Kidney glomerular epithelial cell (primary cell): Measurements from ENCODE around the gene CTIF.
"Not testable (repeated sequence)": the region's sequence is repeated elsewhere in the genome, so short reads cannot be mapped to it uniquely, and the experiment has no call there.

Experiments
- DNase-seq: peaks from one replicate; lab custom pipeline; 2025; lab: John Stamatoyannopoulos, UW

Gene CTIF

DNA sequence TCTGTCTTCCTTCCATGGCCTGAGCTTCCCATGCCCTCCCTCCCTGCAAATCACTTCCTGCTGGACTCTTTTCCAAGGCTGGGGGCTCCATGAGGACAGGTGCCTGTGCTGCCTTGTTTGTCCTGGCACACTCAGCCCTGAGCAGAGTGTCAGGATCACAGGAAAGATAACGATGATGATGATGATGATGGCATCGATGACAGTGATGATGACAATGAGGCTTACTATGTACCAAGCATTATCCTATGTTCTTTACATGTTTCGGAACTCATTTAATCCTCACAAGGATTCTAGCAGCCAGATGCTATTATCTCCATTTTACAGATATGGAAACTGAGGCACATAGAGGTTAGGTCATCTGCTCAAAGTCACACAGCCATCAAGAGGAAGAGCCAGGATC is 170.0 kb downstream of the CTIF start:
- DNase-seq = no peak

DNA sequence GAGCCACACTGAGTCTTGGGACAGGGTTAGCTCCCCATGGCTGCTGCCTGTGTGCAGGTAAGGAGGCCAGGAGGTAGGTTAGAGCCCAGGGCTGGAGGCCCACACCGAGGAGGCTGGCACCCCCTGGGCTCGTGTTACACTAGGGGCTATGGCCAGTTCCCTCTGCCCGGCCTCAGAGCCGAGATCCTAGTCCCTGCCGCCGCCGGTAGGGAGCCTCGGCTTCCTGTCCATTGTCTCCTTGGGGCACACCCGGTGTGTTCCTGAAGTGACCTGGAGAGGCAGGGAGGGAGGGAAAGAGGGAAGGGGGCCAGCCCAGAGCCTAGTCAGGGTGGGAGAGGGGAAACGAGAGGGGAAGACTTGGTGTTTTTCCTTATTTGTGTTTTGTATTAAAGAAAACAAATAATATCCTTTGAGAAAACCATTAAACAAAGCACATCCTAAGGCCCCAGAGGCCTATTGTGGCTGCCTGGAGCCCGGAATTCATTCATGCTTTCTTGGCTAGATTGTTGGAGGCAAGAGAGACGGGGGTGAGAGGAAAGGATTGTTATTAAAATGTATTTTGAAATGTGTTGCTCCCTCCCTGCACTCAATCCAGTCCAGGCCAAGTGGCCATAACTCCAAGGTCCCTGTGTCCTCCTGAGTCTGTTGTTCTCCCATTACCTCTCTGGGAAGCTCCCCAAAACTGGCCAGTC is 170.7 kb downstream of the CTIF start:
- no peak for DNase-seq

DNA sequence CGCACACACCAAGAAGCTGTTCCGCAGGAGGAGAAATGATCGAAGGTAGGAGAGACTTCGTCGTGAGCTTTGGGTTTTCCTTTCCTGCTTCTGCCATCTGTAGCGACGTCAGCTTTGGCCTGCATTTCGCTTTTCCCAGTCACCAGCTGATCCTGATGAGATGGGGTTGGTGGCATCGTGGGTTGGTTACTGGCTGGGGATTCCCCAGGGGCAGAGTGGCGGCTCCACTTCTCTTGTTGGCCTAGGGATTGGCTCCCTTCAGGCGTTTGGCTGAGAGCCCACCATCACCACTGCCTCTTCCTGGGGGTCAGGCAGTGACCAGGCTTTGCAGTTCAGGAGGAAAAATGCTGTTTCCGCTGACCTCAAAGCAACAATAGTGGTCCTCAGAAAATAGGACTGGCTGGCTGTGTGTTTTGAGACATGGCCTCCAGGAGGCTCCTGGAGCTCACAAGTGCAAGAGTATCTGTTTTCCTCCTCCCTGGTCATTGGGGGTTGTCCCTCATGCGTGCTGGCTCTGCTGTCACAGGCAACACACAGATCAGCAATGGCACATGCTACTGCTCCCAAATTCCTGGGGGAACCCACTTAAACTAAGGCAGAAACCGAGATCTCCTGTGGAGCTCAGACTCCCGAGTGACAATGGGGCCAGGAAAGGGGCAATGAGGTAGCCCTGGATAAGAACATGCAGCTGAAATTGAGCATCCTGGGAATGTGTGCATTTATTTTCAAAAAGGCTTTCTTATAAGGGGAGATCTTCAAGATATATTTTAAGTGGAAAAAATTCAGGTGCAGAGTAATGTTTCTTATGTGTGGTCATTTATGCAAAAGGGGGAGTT is 173.0 kb downstream of the CTIF start:
- DNase-seq = no peak

DNA sequence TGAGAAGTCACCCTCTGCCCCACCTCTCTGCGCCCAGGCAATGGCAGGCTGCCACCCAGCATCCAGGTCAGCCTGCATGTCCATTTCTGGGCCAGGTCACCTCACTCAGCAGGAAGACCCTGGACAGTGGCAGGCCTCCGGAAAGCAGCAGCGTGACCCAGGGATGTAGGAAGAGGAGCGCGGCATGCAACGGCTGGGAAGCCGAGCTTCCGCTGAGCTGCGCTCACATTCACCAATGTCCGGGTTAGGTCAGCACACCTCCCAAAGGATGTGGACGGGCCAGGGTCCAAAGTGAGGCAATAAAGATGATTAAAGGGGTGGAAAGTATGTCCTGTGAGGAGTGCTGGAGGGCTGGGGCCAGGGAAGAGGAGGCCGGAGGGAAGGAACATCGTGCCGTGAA is 174.5 kb downstream of the CTIF start:
- no peak for DNase-seq

DNA sequence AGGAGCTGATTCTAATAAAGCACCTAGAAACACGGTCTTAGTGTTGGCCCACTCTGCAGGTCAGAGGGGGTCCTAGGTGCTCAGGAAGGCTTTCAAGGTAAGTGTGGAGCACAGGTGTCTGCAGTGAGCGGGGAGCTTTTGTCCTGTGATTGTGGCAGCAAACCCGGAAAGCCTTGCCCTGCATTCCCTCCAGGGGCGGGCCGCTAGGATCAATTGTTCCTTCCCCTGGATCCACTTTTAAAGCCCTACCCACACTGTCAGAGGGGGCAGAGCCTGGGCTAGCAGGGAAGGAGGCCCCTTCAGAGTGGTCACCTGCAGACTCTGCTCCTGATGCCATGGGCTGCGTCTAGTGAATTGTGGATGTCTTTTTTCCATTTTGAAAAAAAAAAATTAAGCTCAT is 176.0 kb downstream of the CTIF start:
- DNase-seq = no peak

DNA sequence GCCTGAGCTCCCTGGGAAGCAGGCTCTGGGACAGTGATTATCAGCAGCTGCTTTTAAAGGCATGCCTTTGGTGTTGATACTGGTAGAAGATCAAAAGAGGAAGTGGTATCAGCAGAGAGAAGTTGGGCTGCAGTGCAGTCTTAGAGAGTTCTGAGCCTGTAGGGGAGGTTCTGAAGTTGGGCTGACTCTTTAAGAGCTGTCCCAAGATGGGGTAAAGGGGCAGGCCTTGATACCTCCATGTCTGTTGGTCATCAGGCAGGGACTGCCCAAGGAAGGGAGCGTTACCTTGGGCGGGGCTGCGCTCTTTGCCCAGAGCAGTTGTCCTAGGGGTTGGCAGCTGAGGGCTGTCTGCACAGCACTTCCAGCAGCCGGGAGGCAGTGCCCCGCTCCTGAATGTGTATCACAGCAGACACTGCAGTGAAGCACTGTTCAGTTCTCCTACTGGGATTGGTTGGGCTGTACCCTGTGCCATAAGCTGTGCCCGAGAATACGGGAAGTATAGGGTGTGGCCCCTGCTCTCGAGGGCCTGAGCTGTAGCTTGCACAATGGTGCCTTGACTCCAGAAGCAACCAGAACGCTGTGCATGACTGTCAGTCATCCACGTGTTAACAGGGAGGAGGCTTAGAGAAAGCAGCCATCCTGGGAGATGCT is 177.0 kb downstream of the CTIF start:
- DNase-seq = no peak

DNA sequence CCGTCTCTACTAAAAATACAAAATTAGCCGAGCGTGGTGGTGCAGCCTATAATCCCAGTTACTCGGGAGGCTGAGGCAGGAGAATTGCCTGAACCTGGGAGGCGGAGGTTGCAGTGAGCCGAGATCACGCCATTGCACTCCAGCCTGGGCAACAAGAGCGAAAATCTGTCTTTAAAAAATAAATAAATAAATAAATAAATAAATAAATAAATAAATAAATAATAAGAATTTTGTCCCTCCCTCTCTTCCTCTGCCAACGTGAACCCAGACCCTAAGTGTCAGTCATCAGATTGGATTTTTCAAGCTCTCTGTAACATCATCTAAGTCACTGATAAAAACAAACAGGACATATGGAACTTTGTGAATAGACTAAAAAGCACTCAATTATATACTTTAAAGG is 178.4 kb downstream of the CTIF start:
- not testable (repeated sequence) for DNase-seq

DNA sequence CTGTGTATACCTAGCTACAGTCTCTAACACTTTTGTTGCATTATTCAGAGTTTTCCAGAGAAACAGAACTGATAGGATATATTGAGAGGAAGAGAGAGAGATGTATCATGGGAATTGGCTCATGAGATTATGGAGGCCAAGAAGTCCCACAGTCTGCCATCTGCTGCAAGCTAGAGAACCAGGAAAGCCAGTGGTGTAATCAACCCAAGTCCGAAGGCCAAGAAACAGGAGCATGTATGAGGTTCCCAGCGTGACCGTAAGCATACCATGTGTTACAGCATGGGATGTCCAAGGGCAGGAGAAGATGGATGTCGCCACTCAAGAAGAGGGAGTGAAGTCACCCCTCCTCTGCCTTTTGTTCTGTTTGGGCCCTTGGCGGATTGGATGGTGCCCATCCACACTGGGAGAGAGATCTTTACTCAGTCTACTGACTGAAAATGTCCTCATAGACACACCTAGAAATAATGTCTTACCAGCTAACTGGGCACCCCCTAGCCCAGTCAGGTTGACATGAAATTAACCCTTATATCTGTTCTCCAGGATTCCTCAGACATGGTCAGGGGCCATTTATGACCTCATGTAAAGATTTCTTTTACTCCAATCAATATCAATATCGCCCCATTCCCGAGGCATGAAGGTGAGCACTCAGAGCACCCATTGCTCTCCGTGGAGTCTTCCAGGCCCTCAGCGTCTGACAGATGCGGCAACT is 179.6 kb downstream of the CTIF start:
- DNase-seq = no peak

DNA sequence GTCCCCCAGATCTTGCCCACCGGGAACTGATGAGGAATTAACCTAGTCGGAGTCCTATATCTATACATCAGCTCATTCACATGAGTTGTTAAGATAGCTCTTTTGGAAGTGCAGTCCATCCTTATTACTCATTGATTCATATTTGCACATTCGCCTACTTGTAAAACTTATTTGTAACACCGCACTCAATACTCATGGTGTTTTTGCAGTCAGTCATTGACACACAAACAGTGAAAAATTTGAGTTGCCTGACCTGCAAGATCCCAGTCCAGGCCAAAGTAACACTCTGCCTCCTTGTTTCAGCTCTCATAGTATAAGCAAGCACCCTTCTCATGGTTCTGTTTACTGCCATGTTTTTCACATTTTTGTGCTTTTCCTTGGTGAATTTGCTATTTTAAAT is 180.6 kb downstream of the CTIF start:
- no peak for DNase-seq

DNA sequence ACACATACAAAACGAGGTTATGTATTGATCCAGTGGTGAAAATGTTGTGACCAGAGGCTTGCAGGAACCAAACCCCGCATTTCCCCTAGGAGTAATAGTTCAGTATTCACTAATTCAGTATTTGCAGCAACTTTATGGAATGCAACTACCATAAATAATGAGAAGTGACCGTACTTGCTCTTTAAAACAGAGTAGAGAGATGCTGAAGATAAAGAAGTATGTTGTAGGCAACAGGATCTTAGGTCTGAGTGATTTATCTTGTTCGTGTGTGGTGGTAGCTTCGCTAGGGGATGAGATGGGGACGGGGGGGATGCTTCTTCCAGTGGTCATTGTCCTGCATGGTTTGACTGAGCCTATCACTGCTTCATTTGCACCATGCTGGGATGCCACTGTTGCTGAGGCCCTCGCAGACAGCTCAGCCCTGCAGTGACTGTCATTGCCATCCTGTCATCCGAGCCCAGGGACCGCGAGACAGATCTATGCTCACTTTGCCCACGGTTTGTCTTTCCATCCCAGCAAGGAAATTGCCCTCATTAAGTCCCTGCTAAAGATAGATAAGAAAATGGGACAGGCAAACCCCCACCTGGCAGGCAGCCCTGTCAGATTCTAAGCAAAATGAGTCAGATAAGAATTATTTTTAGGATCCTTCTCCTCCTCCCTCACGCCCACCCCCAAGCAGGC is 181.3 kb downstream of the CTIF start:
- DNase-seq = no peak

DNA sequence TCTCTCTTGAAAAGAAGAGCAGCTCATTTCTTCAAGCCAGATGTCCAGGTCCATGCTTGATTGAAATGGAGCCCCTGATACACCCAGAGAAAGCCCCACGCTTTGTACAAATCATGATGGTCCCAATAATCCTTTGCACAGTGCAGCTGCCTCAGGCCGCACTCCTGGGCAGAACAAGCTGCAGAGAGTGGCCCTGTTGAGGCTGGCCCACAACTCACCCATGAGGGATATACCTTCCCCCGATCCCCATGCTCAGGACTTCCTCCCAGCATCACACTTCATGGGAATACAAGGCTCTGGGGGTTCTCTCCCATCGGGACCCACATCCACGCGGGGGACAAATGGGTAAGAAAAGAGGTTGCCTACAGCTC is 181.8 kb downstream of the CTIF start:
- no peak for DNase-seq

DNA sequence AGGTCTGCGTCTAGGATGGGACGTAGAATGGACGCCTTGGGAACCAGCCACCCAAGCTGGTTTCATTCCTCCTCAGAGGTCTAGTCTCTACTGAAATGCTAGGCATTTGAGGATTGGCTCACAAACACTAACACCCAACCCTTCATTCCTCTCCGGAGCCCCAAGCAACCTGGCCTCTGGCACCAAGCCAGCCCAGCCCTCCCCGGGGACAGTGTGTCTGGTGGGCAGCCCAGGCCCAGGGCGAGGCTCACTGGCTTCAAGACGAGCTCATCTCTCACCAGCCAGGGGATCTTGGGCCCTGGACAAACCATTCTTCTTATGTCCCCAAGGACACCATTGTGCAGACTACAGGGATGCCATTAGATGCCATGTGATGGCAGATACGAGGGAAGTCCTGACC is 182.5 kb downstream of the CTIF start:
- no peak for DNase-seq

DNA sequence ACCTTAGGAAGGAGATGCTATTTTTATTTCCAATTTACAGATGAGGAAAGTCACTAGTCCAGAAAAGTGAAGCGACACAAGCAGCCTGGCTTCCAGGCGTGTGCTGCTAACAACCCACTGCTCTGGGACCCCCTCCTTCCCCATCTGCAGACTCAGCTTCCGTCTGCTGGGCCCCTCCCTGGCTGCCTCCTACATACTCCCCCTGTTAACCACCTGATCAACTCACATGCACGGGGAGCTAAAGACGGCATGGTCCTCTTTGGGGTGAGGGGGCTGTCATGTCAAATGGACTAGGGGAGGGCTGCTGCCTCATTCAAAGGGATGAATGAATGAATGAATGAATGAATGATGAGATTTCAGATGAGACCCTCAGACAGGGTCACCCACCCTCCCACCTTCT is 184.2 kb downstream of the CTIF start:
- no peak for DNase-seq

DNA sequence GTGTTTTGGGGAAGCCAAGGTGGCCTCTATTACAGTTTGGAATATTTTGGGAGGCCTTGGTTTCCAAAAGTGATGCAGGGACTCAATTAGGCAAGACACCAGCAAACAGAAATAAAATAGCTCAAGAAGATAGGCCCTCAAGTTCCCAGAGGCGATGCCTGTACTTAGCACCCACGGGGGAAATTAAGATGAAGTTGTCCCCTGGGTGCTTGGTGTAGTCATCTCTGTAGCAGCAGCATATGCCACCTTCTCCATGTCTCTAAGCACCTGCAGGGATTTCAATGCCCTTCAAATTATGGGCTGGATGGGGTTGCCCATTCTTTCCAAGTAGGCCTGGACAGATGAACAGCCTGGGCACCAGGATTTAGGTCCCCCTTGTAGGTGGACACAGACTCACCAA is 185.0 kb downstream of the CTIF start:
- DNase-seq = no peak

DNA sequence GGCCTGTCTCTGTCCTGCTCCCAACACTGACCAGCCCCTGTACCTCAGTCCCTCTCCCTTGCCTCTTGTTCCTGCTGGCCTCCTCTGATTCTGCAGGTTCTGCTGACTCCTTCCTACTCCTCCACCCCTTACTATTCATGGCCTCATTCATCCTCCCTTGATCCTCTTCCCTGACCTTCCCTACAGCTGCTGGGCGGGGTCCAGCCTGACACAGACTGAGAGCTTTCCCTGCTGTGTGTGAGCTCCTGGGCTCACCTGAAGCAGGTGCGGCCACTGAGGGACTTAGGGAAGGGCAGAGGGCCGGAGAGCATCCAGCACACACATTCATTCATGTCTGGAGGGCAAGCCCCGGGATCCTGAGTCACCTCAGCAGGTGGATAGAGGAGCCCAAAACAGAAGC is 185.6 kb downstream of the CTIF start:
- no peak for DNase-seq

DNA sequence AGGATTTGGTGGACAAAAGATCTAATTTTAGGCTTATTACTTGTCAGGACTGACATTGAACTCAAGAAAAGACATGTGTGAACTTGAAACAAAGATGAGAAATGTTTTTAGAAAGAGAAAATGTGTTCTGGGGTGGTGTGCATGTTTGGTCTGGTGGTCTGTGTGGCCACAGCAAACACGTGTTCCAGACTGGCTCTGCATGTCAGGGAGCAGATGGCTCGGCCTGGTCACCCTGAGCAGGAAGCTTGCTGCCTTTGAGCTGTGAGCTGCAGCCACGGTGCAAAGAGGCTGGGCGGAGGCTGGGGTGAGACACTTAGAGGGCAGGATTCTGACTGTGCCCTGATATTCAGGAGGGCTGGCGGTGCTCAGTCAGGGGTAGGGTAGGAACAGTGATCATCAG is 186.1 kb downstream of the CTIF start:
- DNase-seq = no peak

DNA sequence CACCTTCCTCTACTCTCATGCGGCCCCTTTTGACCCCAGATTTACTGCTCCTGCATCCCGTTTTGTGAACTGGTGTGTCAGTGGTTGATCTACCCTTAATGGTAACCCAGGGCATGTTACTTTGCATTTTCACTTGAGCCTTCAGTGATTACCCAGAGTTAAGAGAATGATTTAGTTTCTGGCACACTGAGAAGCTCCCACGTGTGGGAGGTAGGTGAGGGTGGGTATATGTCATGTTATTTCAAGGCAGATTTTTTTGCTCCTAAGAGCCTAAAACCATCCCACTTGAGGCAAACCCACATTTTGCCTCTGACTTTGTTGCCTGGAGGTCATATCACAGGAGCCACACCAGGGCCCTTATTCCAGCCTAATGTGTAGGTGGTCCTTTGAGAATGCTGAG is 186.7 kb downstream of the CTIF start:
- DNase-seq = no peak

DNA sequence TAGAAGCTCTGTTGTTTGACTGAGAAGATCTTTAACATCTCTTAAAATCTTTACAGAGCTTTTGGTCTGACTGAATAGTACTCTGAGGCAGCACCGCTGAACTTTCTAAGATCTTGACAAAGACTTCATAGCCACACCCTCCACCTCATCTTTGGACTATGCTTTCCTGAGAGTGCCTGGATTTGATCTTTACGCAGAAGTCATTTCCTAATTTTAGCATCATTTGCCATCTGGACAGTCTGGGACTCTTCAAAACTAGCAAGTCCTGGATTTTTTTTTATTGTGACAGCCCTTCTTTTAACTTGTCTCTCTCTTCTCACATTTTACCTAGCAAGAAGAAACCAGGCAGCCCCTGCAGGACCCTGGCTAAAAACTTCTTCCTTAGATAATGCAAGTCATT is 188.8 kb downstream of the CTIF start:
- no peak for DNase-seq

DNA sequence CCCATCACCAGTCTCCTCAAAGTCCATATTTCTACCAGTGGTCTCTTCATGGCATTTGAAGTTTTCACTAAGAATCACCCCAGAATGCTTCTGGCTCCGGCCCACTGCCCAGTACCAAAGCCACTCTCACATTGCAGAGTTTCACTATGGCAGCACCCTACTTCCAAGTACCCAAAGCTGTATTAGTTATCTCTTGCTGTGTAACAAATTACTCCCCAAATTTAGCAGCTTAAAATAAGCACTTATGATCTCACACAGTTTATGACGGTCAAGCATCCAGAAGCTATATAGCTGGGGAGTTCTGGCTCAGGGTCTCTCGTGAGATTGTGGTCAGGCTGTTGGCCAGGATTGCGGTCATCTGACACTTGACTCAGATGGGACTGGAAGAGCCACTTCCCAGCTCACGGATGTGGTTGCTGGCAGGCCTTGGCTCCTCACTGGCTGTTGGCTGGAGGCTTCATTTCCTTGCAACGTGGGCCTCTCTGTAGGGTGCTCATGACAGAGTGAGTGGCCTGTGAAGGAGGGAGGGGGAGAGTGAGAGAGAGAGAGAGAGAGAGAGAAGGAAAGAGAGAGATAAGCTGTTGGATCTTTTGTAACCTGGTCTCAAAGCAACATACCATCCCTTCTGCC is 189.5 kb downstream of the CTIF start:
- no peak for DNase-seq

DNA sequence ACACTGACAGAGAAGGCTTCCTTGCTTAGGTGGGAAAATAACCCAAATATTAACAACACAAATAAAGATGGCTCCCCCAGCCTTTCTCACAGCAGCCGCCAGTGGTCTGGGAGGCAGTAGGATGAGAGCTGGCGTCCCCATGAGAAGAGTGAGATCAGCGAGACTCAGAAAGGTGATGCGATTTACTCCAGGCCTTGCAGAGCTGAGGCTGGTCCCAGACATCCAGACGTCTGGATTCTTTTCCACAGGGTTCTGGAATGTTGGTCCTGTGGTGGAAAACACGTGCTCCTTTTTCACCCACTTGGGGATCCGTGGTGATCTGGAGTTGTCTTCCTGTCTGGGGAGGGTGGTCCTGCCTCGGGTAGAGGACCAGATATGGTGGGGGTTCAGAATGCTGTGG is 190.6 kb downstream of the CTIF start:
- no peak for DNase-seq

DNA sequence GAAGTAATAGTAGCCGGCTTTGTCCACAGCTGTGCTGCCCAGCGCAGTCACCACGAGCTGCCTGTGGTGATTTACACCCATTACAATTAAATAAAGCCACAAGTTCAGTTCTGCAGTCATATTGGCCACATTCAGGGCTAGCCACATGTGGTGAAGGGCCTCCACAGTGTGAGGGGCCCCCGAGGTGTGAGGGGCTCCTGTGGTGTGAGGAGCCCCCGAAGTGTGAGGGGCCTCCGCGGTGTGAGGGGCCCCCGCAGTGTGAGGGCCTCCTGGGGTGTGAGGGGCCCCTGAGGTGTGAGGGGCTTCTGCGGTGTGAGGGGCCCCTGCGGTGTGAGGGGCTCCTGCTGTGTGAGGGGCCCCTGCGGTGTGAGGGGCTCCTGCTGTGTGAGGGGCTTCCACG is 191.2 kb downstream of the CTIF start:
- no peak for DNase-seq
